ENCODE results near the gene RNF103.

GRCh38 chr2:86633155-86633651 lies 9.5 kb upstream of the RNF103 start:
- TF ChIP-seq, protein P1, sequence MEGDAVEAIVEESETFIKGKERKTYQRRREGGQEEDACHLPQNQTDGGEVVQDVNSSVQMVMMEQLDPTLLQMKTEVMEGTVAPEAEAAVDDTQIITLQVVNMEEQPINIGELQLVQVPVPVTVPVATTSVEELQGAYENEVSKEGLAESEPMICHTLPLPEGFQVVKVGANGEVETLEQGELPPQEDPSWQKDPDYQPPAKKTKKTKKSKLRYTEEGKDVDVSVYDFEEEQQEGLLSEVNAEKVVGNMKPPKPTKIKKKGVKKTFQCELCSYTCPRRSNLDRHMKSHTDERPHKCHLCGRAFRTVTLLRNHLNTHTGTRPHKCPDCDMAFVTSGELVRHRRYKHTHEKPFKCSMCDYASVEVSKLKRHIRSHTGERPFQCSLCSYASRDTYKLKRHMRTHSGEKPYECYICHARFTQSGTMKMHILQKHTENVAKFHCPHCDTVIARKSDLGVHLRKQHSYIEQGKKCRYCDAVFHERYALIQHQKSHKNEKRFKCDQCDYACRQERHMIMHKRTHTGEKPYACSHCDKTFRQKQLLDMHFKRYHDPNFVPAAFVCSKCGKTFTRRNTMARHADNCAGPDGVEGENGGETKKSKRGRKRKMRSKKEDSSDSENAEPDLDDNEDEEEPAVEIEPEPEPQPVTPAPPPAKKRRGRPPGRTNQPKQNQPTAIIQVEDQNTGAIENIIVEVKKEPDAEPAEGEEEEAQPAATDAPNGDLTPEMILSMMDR (conservative IDR thresholded peaks at IDR 0.05; ENCODE audit: low read depth, low read length) = no peak
- no peak for TF ChIP-seq EZH2 (IDR thresholded peaks at IDR 0.05; ENCODE audit: borderline replicate concordance, low read depth, low read length, poor library complexity, severe bottlenecking)

Measured in A673 (cell line).